ENCODE results near the gene RAD51B.

RAD51B gene

GRCh38 chr14:68508581-68508980 is 689.0 kb downstream of the RAD51B start:
- H3K4me3 ChIP-seq (ENCODE audit: low read depth, low read length) = no peak overlapping the region
- DNase-seq (ENCODE audit: low read depth) = no peak
- no peak for TF ChIP-seq CTCF (IDR thresholded peaks at IDR 0.05; ENCODE audit: insufficient read depth, low read depth, low read length, missing control alignments)

- no peak for DNase-seq (ENCODE audit: low read depth)
- no peak for TF ChIP-seq CTCF (IDR thresholded peaks at IDR 0.05; ENCODE audit: insufficient read depth, low read depth, low read length, missing control alignments)
- H3K4me3 ChIP-seq (ENCODE audit: low read depth, low read length) = no peak overlapping the region
Observed at GRCh38 chr14:68509188-68509983, 689.8 kb downstream of the RAD51B start.

GRCh38 chr14:68510201-68511128 is 690.9 kb downstream of the RAD51B start:
- no peak for TF ChIP-seq CTCF (IDR thresholded peaks at IDR 0.05; ENCODE audit: insufficient read depth, low read depth, low read length, missing control alignments)
- H3K4me3 ChIP-seq (ENCODE audit: low read depth, low read length) = no peak overlapping the region
- DNase-seq (ENCODE audit: low read depth) = no peak

- no peak for DNase-seq (ENCODE audit: low read depth)
- no peak for TF ChIP-seq CTCF (IDR thresholded peaks at IDR 0.05; ENCODE audit: insufficient read depth, low read depth, low read length, missing control alignments)
- H3K4me3 ChIP-seq (ENCODE audit: low read depth, low read length) = no peak overlapping the region
Observed at GRCh38 chr14:68511129-68512047, 691.8 kb downstream of the RAD51B start.

GRCh38 chr14:68512088-68512487 is 692.5 kb downstream of the RAD51B start:
- TF ChIP-seq CTCF (IDR thresholded peaks at IDR 0.05; ENCODE audit: insufficient read depth, low read depth, low read length, missing control alignments) = no peak
- DNase-seq (ENCODE audit: low read depth) = no peak
- H3K4me3 ChIP-seq (ENCODE audit: low read depth, low read length) = no peak overlapping the region

- no peak for TF ChIP-seq CTCF (IDR thresholded peaks at IDR 0.05; ENCODE audit: insufficient read depth, low read depth, low read length, missing control alignments)
- H3K4me3 ChIP-seq (ENCODE audit: low read depth, low read length) = peak overlapping the region; percentile 18
- peak; percentile 49 for DNase-seq (ENCODE audit: low read depth)
Observed at GRCh38 chr14:68513137-68513536, 693.6 kb downstream of the RAD51B start.

Data from GM12865 (cell line).